Vagina (tissue), 2 donors: ENCODE results near the gene DNER.

ENCODE experiments used
- CTCF ChIP-seq, 3 experiments: fragments of 450-650 bp in 2 of 3; fragments of 200-600 bp in 1 of 3; sonication (generic) in 1 of 3; IDR thresholded peaks; one replicate each; pipeline ENCODE4 v1.5.1; 2017 to 2019; ENCODE audit warnings: antibody characterized with exemption in 3 of 3, mild to moderate bottlenecking in 2 of 3, moderate library complexity in 2 of 3
- POLR2A ChIP-seq, 2 donors: fragments of 450-650 bp; IDR thresholded peaks; one replicate each; pipeline ENCODE4 v1.6.1; 2017; ENCODE audit warnings: antibody characterized with exemption in 2 of 2, mild to moderate bottlenecking in 2 of 2, moderate library complexity in 2 of 2

- TF ChIP-seq POLR2A (IDR thresholded peaks at IDR 0.05) (no peak), CTCF (IDR thresholded peaks at IDR 0.05) (no peak)
Observed at GRCh38 chr2:229629039-229629438, 85.3 kb downstream of the DNER start.
